Measurements from ENCODE around the gene PAK3.
A peak's percentile ranks its signal among the peaks of the same experiment; 100 is the strongest.

PAK3 gene

GRCh38 chrX:111182997-111183396, 87.0 kb downstream of the PAK3 start:
- no peaks in the 10 kb centered on the region for H3K4me1 ChIP-seq (ENCODE audit: control insufficient read depth, insufficient read depth, low read length)
- H3K27me3 ChIP-seq (replicated peaks; ENCODE audit: control insufficient read depth, insufficient read depth, low read length) = peaks cover 16% of the 10 kb centered on the region
- DNase-seq (ENCODE audit: low read depth) = peak; percentile 16
- H3K9me3 ChIP-seq (ENCODE audit: control insufficient read depth, low read length) = no peaks in the 10 kb centered on the region
- no peak overlapping the region for H3K4me3 ChIP-seq (ENCODE audit: low read length)
- H3K9ac ChIP-seq (ENCODE audit: low read length) = no peak overlapping the region
- no peaks in the 10 kb centered on the region for H3K36me3 ChIP-seq (ENCODE audit: control insufficient read depth, insufficient read depth, low read length, severe bottlenecking)

- no peak for DNase-seq (ENCODE audit: low read depth)
- no peak overlapping the region for H3K9ac ChIP-seq (ENCODE audit: low read length)
- peaks cover 31% of the 10 kb centered on the region for H3K27me3 ChIP-seq (replicated peaks; ENCODE audit: control insufficient read depth, insufficient read depth, low read length)
- H3K4me1 ChIP-seq (ENCODE audit: control insufficient read depth, insufficient read depth, low read length) = no peaks in the 10 kb centered on the region
- peaks cover 3% of the 10 kb centered on the region for H3K9me3 ChIP-seq (ENCODE audit: control insufficient read depth, low read length)
- no peak overlapping the region for H3K4me3 ChIP-seq (ENCODE audit: low read length)
- H3K36me3 ChIP-seq (ENCODE audit: control insufficient read depth, insufficient read depth, low read length, severe bottlenecking) = no peaks in the 10 kb centered on the region
Observed at GRCh38 chrX:111191598-111191997, 95.6 kb downstream of the PAK3 start.

- Histone ChIP-seq H3K4me3 (ENCODE audit: low read length) (no peak overlapping the region), H3K27me3 (replicated peaks; ENCODE audit: control insufficient read depth, insufficient read depth, low read length) (peaks cover 32% of the 10 kb centered on the region), H3K9ac (ENCODE audit: low read length) (no peak overlapping the region), H3K4me1 (ENCODE audit: control insufficient read depth, insufficient read depth, low read length) (no peaks in the 10 kb centered on the region), H3K36me3 (ENCODE audit: control insufficient read depth, insufficient read depth, low read length, severe bottlenecking) (no peaks in the 10 kb centered on the region), H3K9me3 (ENCODE audit: control insufficient read depth, low read length) (no peaks in the 10 kb centered on the region)
- no peak for DNase-seq (ENCODE audit: low read depth)
Observed at GRCh38 chrX:111199505-111199904, 103.5 kb downstream of the PAK3 start.

GRCh38 chrX:111200327-111200726, 104.3 kb downstream of the PAK3 start:
- H3K4me3 ChIP-seq (ENCODE audit: low read length) = no peak overlapping the region
- no peaks in the 10 kb centered on the region for H3K9me3 ChIP-seq (ENCODE audit: control insufficient read depth, low read length)
- no peak overlapping the region for H3K9ac ChIP-seq (ENCODE audit: low read length)
- peaks cover 31% of the 10 kb centered on the region for H3K27me3 ChIP-seq (replicated peaks; ENCODE audit: control insufficient read depth, insufficient read depth, low read length)
- H3K36me3 ChIP-seq (ENCODE audit: control insufficient read depth, insufficient read depth, low read length, severe bottlenecking) = no peaks in the 10 kb centered on the region
- no peaks in the 10 kb centered on the region for H3K4me1 ChIP-seq (ENCODE audit: control insufficient read depth, insufficient read depth, low read length)
- no peak for DNase-seq (ENCODE audit: low read depth)

- no peak overlapping the region for H3K9ac ChIP-seq (ENCODE audit: low read length)
- no peak for DNase-seq (ENCODE audit: low read depth)
- H3K36me3 ChIP-seq (ENCODE audit: control insufficient read depth, insufficient read depth, low read length, severe bottlenecking) = no peaks in the 10 kb centered on the region
- H3K9me3 ChIP-seq (ENCODE audit: control insufficient read depth, low read length) = no peaks in the 10 kb centered on the region
- no peaks in the 10 kb centered on the region for H3K4me1 ChIP-seq (ENCODE audit: control insufficient read depth, insufficient read depth, low read length)
- no peak overlapping the region for H3K4me3 ChIP-seq (ENCODE audit: low read length)
- peaks cover 42% of the 10 kb centered on the region for H3K27me3 ChIP-seq (replicated peaks; ENCODE audit: control insufficient read depth, insufficient read depth, low read length)
Observed at GRCh38 chrX:111207851-111208250, 111.9 kb downstream of the PAK3 start.

GRCh38 chrX:111216293-111216801, 120.4 kb downstream of the PAK3 start:
- H3K9ac ChIP-seq (ENCODE audit: low read length) = no peak overlapping the region
- no peak overlapping the region for H3K4me3 ChIP-seq (ENCODE audit: low read length)
- H3K27me3 ChIP-seq (replicated peaks; ENCODE audit: control insufficient read depth, insufficient read depth, low read length) = peaks cover 51% of the 10 kb centered on the region
- no peaks in the 10 kb centered on the region for H3K36me3 ChIP-seq (ENCODE audit: control insufficient read depth, insufficient read depth, low read length, severe bottlenecking)
- H3K4me1 ChIP-seq (ENCODE audit: control insufficient read depth, insufficient read depth, low read length) = no peaks in the 10 kb centered on the region
- peaks cover 3% of the 10 kb centered on the region for H3K9me3 ChIP-seq (ENCODE audit: control insufficient read depth, low read length)
- no peak for DNase-seq (ENCODE audit: low read depth)

- H3K27me3 ChIP-seq (replicated peaks; ENCODE audit: control insufficient read depth, insufficient read depth, low read length) = peaks cover 49% of the 10 kb centered on the region
- no peak overlapping the region for H3K9ac ChIP-seq (ENCODE audit: low read length)
- peak; percentile 59 for DNase-seq (ENCODE audit: low read depth)
Observed at GRCh38 chrX:111244235-111244750, 148.3 kb downstream of the PAK3 start.

GRCh38 chrX:111254896-111255693, 159.1 kb downstream of the PAK3 start:
- no peaks in the 10 kb centered on the region for H3K36me3 ChIP-seq (ENCODE audit: control insufficient read depth, insufficient read depth, low read length, severe bottlenecking)
- no peak overlapping the region for H3K4me3 ChIP-seq (ENCODE audit: low read length)
- peaks cover 38% of the 10 kb centered on the region for H3K27me3 ChIP-seq (replicated peaks; ENCODE audit: control insufficient read depth, insufficient read depth, low read length)
- H3K4me1 ChIP-seq (ENCODE audit: control insufficient read depth, insufficient read depth, low read length) = no peaks in the 10 kb centered on the region
- DNase-seq (ENCODE audit: low read depth) = no peak
- no peak overlapping the region for H3K9ac ChIP-seq (ENCODE audit: low read length)
- H3K9me3 ChIP-seq (ENCODE audit: control insufficient read depth, low read length) = peaks cover 5% of the 10 kb centered on the region

More at GRCh38 chrX:111244235-111244750, 148.3 kb downstream of the PAK3 start:
- peaks cover 2% of the 10 kb centered on the region for H3K9me3 ChIP-seq (ENCODE audit: control insufficient read depth, low read length)
- H3K36me3 ChIP-seq (ENCODE audit: control insufficient read depth, insufficient read depth, low read length, severe bottlenecking) = no peaks in the 10 kb centered on the region
- H3K4me3 ChIP-seq (ENCODE audit: low read length) = no peak overlapping the region
- H3K4me1 ChIP-seq (ENCODE audit: control insufficient read depth, insufficient read depth, low read length) = no peaks in the 10 kb centered on the region

GRCh38 chrX:111257733-111258132, 161.7 kb downstream of the PAK3 start:
- Histone ChIP-seq H3K9ac (ENCODE audit: low read length) (no peak overlapping the region), H3K4me1 (ENCODE audit: control insufficient read depth, insufficient read depth, low read length) (no peaks in the 10 kb centered on the region), H3K27me3 (replicated peaks; ENCODE audit: control insufficient read depth, insufficient read depth, low read length) (peaks cover 30% of the 10 kb centered on the region), H3K9me3 (ENCODE audit: control insufficient read depth, low read length) (peaks cover 8% of the 10 kb centered on the region), H3K4me3 (ENCODE audit: low read length) (no peak overlapping the region), H3K36me3 (ENCODE audit: control insufficient read depth, insufficient read depth, low read length, severe bottlenecking) (no peaks in the 10 kb centered on the region)
- DNase-seq (ENCODE audit: low read depth) = no peak

- Histone ChIP-seq H3K36me3 (ENCODE audit: control insufficient read depth, insufficient read depth, low read length, severe bottlenecking) (no peaks in the 10 kb centered on the region), H3K9me3 (ENCODE audit: control insufficient read depth, low read length) (peaks cover 4% of the 10 kb centered on the region), H3K4me3 (ENCODE audit: low read length) (no peak overlapping the region), H3K4me1 (ENCODE audit: control insufficient read depth, insufficient read depth, low read length) (no peaks in the 10 kb centered on the region), H3K9ac (ENCODE audit: low read length) (no peak overlapping the region), H3K27me3 (replicated peaks; ENCODE audit: control insufficient read depth, insufficient read depth, low read length) (peaks cover 39% of the 10 kb centered on the region)
- DNase-seq (ENCODE audit: low read depth) = no peak
Observed at GRCh38 chrX:111259559-111259958, 163.6 kb downstream of the PAK3 start.

- H3K27me3 ChIP-seq (replicated peaks; ENCODE audit: control insufficient read depth, insufficient read depth, low read length) = peaks cover 36% of the 10 kb centered on the region
- peaks cover 4% of the 10 kb centered on the region for H3K9me3 ChIP-seq (ENCODE audit: control insufficient read depth, low read length)
- no peaks in the 10 kb centered on the region for H3K4me1 ChIP-seq (ENCODE audit: control insufficient read depth, insufficient read depth, low read length)
- DNase-seq (ENCODE audit: low read depth) = no peak
- H3K4me3 ChIP-seq (ENCODE audit: low read length) = no peak overlapping the region
- H3K36me3 ChIP-seq (ENCODE audit: control insufficient read depth, insufficient read depth, low read length, severe bottlenecking) = no peaks in the 10 kb centered on the region
- H3K9ac ChIP-seq (ENCODE audit: low read length) = no peak overlapping the region
Observed at GRCh38 chrX:111260451-111260850, 164.5 kb downstream of the PAK3 start.
